Inflammatory macrophage treated with lipopolysaccharide for 1 hour (primary cell): ENCODE results near the gene KLHL34.
A peak's percentile ranks its signal among the peaks of the same experiment; 100 is the strongest.

Source experiments
- DNase-seq, 2 donors: peaks; one replicate each; pipeline ENCODE4 v3.0.0-alpha.2; 2020 to 2022

The KLHL34 gene

DNA sequence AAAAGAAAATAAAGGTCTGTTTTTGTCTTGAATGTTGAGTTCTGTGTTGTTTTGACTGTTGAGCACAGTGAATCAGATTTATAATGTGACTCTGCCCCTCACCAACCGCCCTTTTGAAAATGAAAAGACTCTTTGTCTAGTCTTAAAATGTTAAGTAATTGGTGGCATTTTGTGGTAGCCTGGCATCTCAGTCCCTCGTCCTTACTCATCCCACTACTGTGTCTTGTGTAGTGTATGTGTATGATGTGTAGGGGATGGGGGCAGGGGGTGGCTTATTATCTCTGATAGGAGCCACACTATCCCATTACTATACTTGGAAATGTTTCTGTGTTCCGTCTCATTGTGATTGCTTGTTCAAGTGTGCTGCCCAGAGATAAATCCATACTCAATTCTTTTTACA is 12.2 kb downstream of the KLHL34 start:
- DNase-seq: no peak

DNA sequence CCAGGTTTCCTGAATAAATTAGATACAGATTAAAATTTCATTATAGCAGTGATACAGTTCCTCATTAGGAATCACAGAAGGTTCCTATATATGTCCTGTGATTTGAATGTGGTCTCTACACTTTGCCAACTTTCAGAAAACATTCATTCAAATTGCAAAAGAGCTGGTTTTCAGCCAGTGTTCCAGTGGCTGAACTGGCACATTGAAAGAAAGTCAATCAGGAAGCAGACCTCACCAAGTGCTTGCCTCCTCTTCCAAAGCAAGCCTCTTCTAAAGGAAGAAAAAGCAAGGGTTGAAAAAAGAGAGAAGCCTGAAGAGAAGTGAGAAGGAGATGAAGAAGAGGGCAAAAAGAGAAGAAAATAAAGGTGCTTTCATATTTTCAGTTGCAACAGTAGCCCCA is 12.7 kb downstream of the KLHL34 start:
- DNase-seq: no peak

- no peak for DNase-seq
These were observed 18.4 kb downstream of the KLHL34 start for GRCh38 chrX:21639775-21640174.

DNA sequence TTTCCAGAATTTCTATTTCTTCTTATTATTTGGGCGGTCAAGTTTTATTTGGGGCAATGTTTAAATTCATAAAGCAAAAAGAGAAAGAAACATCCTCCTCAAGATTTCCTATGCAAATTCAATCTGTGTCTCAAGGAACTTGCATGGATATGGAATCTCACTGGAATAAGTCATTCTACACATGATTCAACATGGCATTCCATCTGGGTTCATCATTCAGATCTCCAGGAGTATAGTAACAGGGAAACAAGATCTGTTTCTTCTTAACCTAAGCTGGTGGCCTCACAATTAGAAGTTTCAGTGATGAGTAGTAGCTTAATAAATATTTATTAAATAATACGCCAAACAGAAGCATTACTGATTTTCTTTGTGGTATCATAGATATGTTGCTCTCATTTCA is 19.8 kb downstream of the KLHL34 start:
- DNase-seq: no peak

DNA sequence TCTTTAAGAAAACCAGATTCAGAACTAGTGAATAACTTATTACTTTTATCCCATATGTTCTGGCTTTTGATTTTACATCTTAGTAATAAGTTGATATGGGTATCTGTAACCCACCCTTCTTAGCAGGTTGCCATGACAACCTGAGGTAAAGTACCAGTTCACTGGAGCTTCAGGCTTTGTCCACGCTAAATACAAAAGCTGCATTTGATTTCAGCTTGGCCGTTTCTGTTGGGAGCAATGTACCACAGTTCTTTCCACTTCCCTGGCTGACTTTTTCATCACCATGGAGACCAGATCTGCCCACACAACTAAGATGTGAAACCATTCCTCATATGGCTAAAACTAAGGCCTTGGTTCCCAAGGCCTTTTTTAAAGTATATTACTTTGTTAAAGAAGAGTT is 26.1 kb downstream of the KLHL34 start:
- DNase-seq: peak in 1 of 2 donors; percentile 2

GRCh38 chrX:21623778-21624501 is 34.2 kb downstream of the KLHL34 start:
- DNase-seq: no peak

DNA sequence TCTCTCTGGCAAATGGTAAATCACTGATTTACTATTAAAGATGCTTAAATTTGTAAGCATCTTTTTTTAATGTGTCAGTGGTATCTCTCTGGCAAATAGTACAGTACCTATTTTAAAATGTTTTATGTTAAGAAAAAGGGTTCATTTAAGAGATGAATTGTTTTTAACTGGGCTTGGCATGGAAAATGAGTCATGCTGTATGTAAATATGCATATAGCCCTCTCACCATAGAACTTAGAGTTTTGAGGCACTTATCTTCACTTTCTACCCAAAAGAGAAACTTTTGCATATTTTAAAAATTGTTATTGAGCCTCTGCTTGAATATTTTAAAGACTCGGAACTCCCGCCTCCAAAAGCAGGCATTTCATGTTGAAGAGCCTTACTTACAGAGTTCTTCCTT is 37.9 kb downstream of the KLHL34 start:
- no peak for DNase-seq

GRCh38 chrX:21616386-21616785 is 41.7 kb downstream of the KLHL34 start:
- no peak for DNase-seq

DNA sequence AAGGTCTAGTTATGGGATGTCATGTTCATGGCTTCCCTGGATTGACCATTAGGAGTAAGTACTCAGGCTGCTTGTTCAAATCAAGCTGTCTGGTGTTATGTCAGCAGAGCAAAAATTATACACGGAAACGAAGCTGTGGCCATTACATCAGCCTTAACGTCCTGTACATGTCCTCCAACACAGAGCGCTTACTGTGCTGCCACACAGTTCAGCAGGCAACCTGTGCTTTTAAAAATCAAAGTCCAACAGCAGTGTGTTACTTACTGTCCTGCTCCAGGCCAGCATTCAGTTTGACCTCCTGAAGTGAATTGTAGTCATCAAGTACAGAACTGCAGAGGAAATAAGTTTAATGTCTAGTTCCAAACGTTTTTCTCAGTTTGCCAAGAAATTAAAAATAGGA is 46.0 kb downstream of the KLHL34 start:
- no peak for DNase-seq

DNA sequence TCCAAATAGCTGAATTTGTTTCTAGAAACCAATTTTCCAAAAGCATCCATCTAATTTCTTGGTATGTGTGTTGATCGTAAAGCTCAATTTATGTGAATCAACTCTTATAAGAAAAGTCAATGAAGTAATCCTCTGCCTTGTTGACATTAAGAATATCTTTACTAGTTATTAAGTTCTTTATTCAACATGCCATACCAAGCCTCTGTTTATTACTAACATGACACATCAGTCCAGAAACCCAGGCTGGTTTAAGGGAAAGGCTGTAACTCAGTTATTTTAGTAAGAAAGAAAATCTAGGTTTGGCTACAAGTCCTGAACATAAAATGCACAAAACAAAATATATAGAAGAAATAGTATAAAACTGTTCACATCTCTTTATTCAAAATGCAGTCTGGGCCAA is 48.0 kb downstream of the KLHL34 start:
- no peak for DNase-seq

DNA sequence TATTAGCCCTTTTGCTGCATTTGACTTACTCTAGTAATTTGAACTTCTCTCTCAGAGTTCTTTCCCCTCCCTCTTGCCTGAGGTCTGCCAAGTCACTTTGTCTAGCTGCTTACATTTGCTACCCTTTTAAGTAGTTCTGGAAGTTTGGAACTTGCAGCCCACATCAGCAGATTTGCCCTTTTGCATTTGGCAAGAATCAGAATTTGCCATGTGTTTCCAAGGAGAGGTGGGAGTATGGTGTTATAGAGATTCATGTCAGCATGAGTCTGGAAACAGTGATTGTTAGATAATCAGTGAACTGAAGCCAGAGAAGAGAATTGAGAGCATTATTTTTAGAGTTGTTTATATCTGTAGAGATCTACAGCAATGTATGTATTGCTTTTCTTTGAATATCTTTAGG is 52.1 kb downstream of the KLHL34 start:
- DNase-seq: no peak
